ENCODE measurements around the gene KANK3. TPM values are rescaled to one million over a fixed set of nuclear protein-coding genes. Genes with fewer than 3 reads are reported as not detected.

The KANK3 gene
- total RNA-seq, 2 experiments from 2014 or later: 0.11 to 0.22 TPM

GRCh38 chr19:8308891-8309291 is 34.2 kb downstream of the KANK3 start:
- H3K4me2 ChIP-seq (ENCODE audit: low read length): peak overlapping the region; percentile 88
- H3K4me3 ChIP-seq (ENCODE audit: low read depth, low read length, poor library complexity, severe bottlenecking): no peak overlapping the region
- BruUV-seq (replicated peaks): no TSS peak

GRCh38 chr19:8307965-8308866 is 34.8 kb downstream of the KANK3 start, which contains the start of gene CD320:
CD320 (minus strand) TSS chr19:8308358; CDS start chr19:8308290, 68 bp downstream.
- peak within 1 kb of the TSS; percentile 77 for H3K4me3 ChIP-seq (ENCODE audit: low read depth, low read length, poor library complexity, severe bottlenecking)
- intact Hi-C loops (cut with micrococcal nuclease; ENCODE audit: unreplicated experiment): no loop called here

More at GRCh38 chr19:8308891-8309291, 34.2 kb downstream of the KANK3 start:
- no peak for DNase-seq (ENCODE audit: low spot score)
- Histone ChIP-seq H3K27ac (ENCODE audit: low read depth, low read length, poor library complexity, severe bottlenecking) (no peak overlapping the region), H3K9me3 (ENCODE audit: low read length) (no peaks in the 10 kb centered on the region), H3K79me2 (ENCODE audit: insufficient read depth, low read depth, low read length) (peaks cover 22% of the 10 kb centered on the region; the same call in 1 of the 2 replicates), H4K20me1 (ENCODE audit: insufficient read depth, low read length) (no peaks in the 10 kb centered on the region), H2AFZ (ENCODE audit: low read length) (no peak overlapping the region), H3K4me1 (ENCODE audit: insufficient read depth, low read length, poor library complexity, severe bottlenecking) (peaks cover 19% of the 10 kb centered on the region), H3K9me2 (ENCODE audit: insufficient read depth, low read length) (no peaks in the 10 kb centered on the region), H3K36me3 (ENCODE audit: insufficient read depth, low read length) (peaks cover 62% of the 10 kb centered on the region)
- ChIA-PET CTCF (ENCODE audit: unreplicated experiment) (no interaction called here), POLR2A (no interaction called here)
- TF ChIP-seq CTCF (conservative IDR thresholded peaks at IDR 0.05; ENCODE audit: low read length) (no peak), EZH2phosphoT487 (IDR thresholded peaks at IDR 0.05; ENCODE audit: borderline replicate concordance, low read depth, low read length) (no peak)
- intact Hi-C loops (cut with micrococcal nuclease; ENCODE audit: unreplicated experiment): no loop called here

More at GRCh38 chr19:8307965-8308866, 34.8 kb downstream of the KANK3 start, which contains the start of gene CD320:
- DNase-seq (ENCODE audit: low spot score): peak; percentile 90
- Histone ChIP-seq H3K36me3 (ENCODE audit: insufficient read depth, low read length) (peaks cover 62% of the 10 kb centered on the region), H3K9me3 (ENCODE audit: low read length) (no peaks in the 10 kb centered on the region), H3K4me1 (ENCODE audit: insufficient read depth, low read length, poor library complexity, severe bottlenecking) (peaks cover 19% of the 10 kb centered on the region), H3K79me2 (ENCODE audit: insufficient read depth, low read depth, low read length) (peaks cover 22% of the 10 kb centered on the region; the same call in 1 of the 2 replicates), H3K4me2 (ENCODE audit: low read length) (peak within 1 kb of the TSS; percentile 88), H3K27ac (ENCODE audit: low read depth, low read length, poor library complexity, severe bottlenecking) (peak within 1 kb of the TSS; percentile 56), H4K20me1 (ENCODE audit: insufficient read depth, low read length) (no peaks in the 10 kb centered on the region), H2AFZ (ENCODE audit: low read length) (peak within 1 kb of the TSS; percentile 11; the same call in 1 of the 2 replicates), H3K9me2 (ENCODE audit: insufficient read depth, low read length) (no peaks in the 10 kb centered on the region)
- ChIA-PET POLR2A (no interaction called here), CTCF (ENCODE audit: unreplicated experiment) (no interaction called here)
- BruUV-seq (replicated peaks): no TSS peak
- TF ChIP-seq CTCF (conservative IDR thresholded peaks at IDR 0.05; ENCODE audit: low read length) (no peak), EZH2phosphoT487 (IDR thresholded peaks at IDR 0.05; ENCODE audit: borderline replicate concordance, low read depth, low read length) (no peak)
